ENCODE measurements around the gene PSME3IP1. TPM values are rescaled to one million over a fixed set of nuclear protein-coding genes. Genes with fewer than 3 reads are reported as not detected.

The PSME3IP1 gene
- total RNA-seq, 1 experiment from 2014 or later: 45.6 TPM

- POLR2A ChIA-PET (ENCODE audit: unreplicated experiment): interaction anchor here (1.0 kb wide), 1 partner anchor 9 kb away, joined by 4 read pairs; no protein-coding TSS in a partner anchor
- BruUV-seq (replicated peaks): TSS peak; percentile 71
- peak overlapping the region; percentile 98 for H3K4me2 ChIP-seq (ENCODE audit: low read length)
Measured at GRCh38 chr16:57185446-57185944, 344 bp downstream of the PSME3IP1 start.

GRCh38 chr16:57184887-57185445, 873 bp downstream of the PSME3IP1 start:
- TF ChIP-seq EZH2 (IDR thresholded peaks at IDR 0.05; ENCODE audit: low read length, unreplicated experiment): no peak
- TF ChIP-seq EZH2phosphoT487 (IDR thresholded peaks at IDR 0.05; ENCODE audit: borderline replicate concordance, low read length): no peak
- no peak for TF ChIP-seq CTCF (conservative IDR thresholded peaks at IDR 0.05; ENCODE audit: low read depth, low read length)
- Histone ChIP-seq H2AFZ (ENCODE audit: low read length) (peak overlapping the region; percentile 85), H4K20me1 (ENCODE audit: low read length) (no peaks in the 10 kb centered on the region), H3K36me3 (ENCODE audit: low read depth, low read length) (no peaks in the 10 kb centered on the region), H3F3A (ENCODE audit: low read length, unreplicated experiment) (no peaks in the 10 kb centered on the region), H3K9me3 (ENCODE audit: low read length) (0 out of 2 replicates have a peak, but pooled peaks cover 6% of the 10 kb centered on the region), H3K79me2 (ENCODE audit: low read length) (peaks cover 90% of the 10 kb centered on the region), H3K9ac (ENCODE audit: low read length) (peak overlapping the region; percentile 96), H3K27ac (ENCODE audit: low read length) (peak overlapping the region; percentile 78), H3K4me1 (ENCODE audit: insufficient read depth, low read length) (peaks cover 17% of the 10 kb centered on the region), H3K9me2 (replicated peaks; ENCODE audit: low read length) (no peaks in the 10 kb centered on the region), H3K27me3 (ENCODE audit: low read length) (no peaks in the 10 kb centered on the region), H3K4me2 (ENCODE audit: low read length) (peak overlapping the region; percentile 98), H3K4me3 (ENCODE audit: low read length) (peak overlapping the region; percentile 99)
- DNase-seq (no peak), ATAC-seq (no peak)
- ChIA-PET CTCF (no interaction called here), POLR2A (ENCODE audit: unreplicated experiment) (no interaction called here)
- no TSS peak for BruUV-seq (replicated peaks)
- intact Hi-C loops (cut with micrococcal nuclease): no loop called here

More at GRCh38 chr16:57185446-57185944, 344 bp downstream of the PSME3IP1 start:
- H3K9me3 ChIP-seq (ENCODE audit: low read length): 0 out of 2 replicates have a peak, but pooled peaks cover 6% of the 10 kb centered on the region
- TF ChIP-seq EZH2phosphoT487 (IDR thresholded peaks at IDR 0.05; ENCODE audit: borderline replicate concordance, low read length): no peak
- no peak for TF ChIP-seq CTCF (conservative IDR thresholded peaks at IDR 0.05; ENCODE audit: low read depth, low read length)
- no peak for TF ChIP-seq EZH2 (IDR thresholded peaks at IDR 0.05; ENCODE audit: low read length, unreplicated experiment)
- H3K27me3 ChIP-seq (ENCODE audit: low read length): no peaks in the 10 kb centered on the region
- peaks cover 22% of the 10 kb centered on the region for H3K4me1 ChIP-seq (ENCODE audit: insufficient read depth, low read length)
- DNase-seq (peak; percentile 64), ATAC-seq (peak; percentile 12)
- H3F3A ChIP-seq (ENCODE audit: low read length, unreplicated experiment): no peaks in the 10 kb centered on the region
- H3K79me2 ChIP-seq (ENCODE audit: low read length): peaks cover 94% of the 10 kb centered on the region
- H3K36me3 ChIP-seq (ENCODE audit: low read depth, low read length): no peaks in the 10 kb centered on the region
- intact Hi-C loops (cut with micrococcal nuclease): no loop called here
- peak overlapping the region; percentile 85 for H2AFZ ChIP-seq (ENCODE audit: low read length)
- H4K20me1 ChIP-seq (ENCODE audit: low read length): no peaks in the 10 kb centered on the region
- peak overlapping the region; percentile 96 for H3K9ac ChIP-seq (ENCODE audit: low read length)
- peak overlapping the region; percentile 99 for H3K4me3 ChIP-seq (ENCODE audit: low read length)
- CTCF ChIA-PET: interaction anchor here (0.6 kb wide), 1 partner anchor 95 kb away, joined by 3 read pairs; no protein-coding TSS in a partner anchor
- H3K27ac ChIP-seq (ENCODE audit: low read length): peak overlapping the region; percentile 78
- H3K9me2 ChIP-seq (replicated peaks; ENCODE audit: low read length): no peaks in the 10 kb centered on the region

- H3K9ac ChIP-seq (ENCODE audit: low read length): no peak overlapping the region
- intact Hi-C loops (cut with micrococcal nuclease): no loop called here
- DNase-seq (no peak), ATAC-seq (no peak)
- H3K36me3 ChIP-seq (ENCODE audit: low read depth, low read length): no peaks in the 10 kb centered on the region
- peaks cover 89% of the 10 kb centered on the region for H3K79me2 ChIP-seq (ENCODE audit: low read length)
- no TSS peak for BruUV-seq (replicated peaks)
- ChIA-PET CTCF (no interaction called here), POLR2A (ENCODE audit: unreplicated experiment) (no interaction called here)
- H2AFZ ChIP-seq (ENCODE audit: low read length): no peak overlapping the region
- H3K27ac ChIP-seq (ENCODE audit: low read length): no peak overlapping the region
- no peaks in the 10 kb centered on the region for H3K27me3 ChIP-seq (ENCODE audit: low read length)
- H3K4me2 ChIP-seq (ENCODE audit: low read length): peak overlapping the region; percentile 98
- no peaks in the 10 kb centered on the region for H3F3A ChIP-seq (ENCODE audit: low read length, unreplicated experiment)
- no peak for TF ChIP-seq EZH2phosphoT487 (IDR thresholded peaks at IDR 0.05; ENCODE audit: borderline replicate concordance, low read length)
- TF ChIP-seq EZH2 (IDR thresholded peaks at IDR 0.05; ENCODE audit: low read length, unreplicated experiment): no peak
- TF ChIP-seq CTCF (conservative IDR thresholded peaks at IDR 0.05; ENCODE audit: low read depth, low read length): no peak
- H3K4me1 ChIP-seq (ENCODE audit: insufficient read depth, low read length): peaks cover 13% of the 10 kb centered on the region
- no peaks in the 10 kb centered on the region for H3K9me2 ChIP-seq (replicated peaks; ENCODE audit: low read length)
- H3K4me3 ChIP-seq (ENCODE audit: low read length): peak overlapping the region; percentile 99
- 0 out of 2 replicates have a peak, but pooled peaks cover 6% of the 10 kb centered on the region for H3K9me3 ChIP-seq (ENCODE audit: low read length)
- no peaks in the 10 kb centered on the region for H4K20me1 ChIP-seq (ENCODE audit: low read length)
Measured at GRCh38 chr16:57184113-57184512, 1.7 kb downstream of the PSME3IP1 start.

Measured in PC-3 (cell line).